Lower leg skin (tissue), 4 donors: ENCODE measurements around the gene SLC16A8. TPM values are rescaled to one million over a fixed set of nuclear protein-coding genes. Genes with fewer than 3 reads are reported as not detected.

Source experiments
- DNase-seq, 2 donors: peaks; one replicate each; pipeline ENCODE4 v3.0.0-alpha.2; 2019; ENCODE audit warnings: low spot score in 2 of 2
- H3K4me3 ChIP-seq: fragments of 200-600 bp; sonication (generic); 2 replicates; pipeline ENCODE4 v1.5.1; 2017; ENCODE audit warnings: mild to moderate bottlenecking, low read depth; ENCODE audit not compliant: poor library complexity, severe bottlenecking
- CTCF ChIP-seq, 3 donors: fragments of 450-650 bp; IDR thresholded peaks; one replicate each; pipeline ENCODE4 v1.5.1; 2016; ENCODE audit warnings: antibody characterized with exemption in 3 of 3, mild to moderate bottlenecking in 3 of 3, moderate library complexity in 2 of 3
- POLR2A ChIP-seq, 2 donors: fragments of 450-650 bp; IDR thresholded peaks; one replicate each; pipeline ENCODE4 v1.6.1; 2016 to 2017; ENCODE audit warnings: antibody characterized with exemption in 2 of 2, mild to moderate bottlenecking in 1 of 2, moderate library complexity in 1 of 2
- WGBS, 2 donors: methylation state at CpG; one replicate each; pipeline ENCODE4 v1.1.5; 2018; 5-methylcytosine and 5-hydroxymethylcytosine counted together
- intact Hi-C: fragments of 100-400 bp; cut with DNase I; formaldehyde crosslinking; loops from one replicate; pipeline ENCODE4 v1.15.0; 2023; ENCODE audit warnings: low total_unique reads
- total RNA-seq, 4 donors: library from RNA; depleted of rRNA; stranded (reverse); fragments of >200 nt; gene quantifications; one replicate each; pipeline ENCODE4 v1.1.0, GENCODE V29; 2016

The SLC16A8 gene
- total RNA-seq, 4 donors from 2014 or later, result 0.13 to 0.80 (median 0.33) TPM

GRCh38 chr22:38129021-38129420 lies 45.0 kb upstream of the SLC16A8 start:
- WGBS, 2 donors, result 77 to 80% methylated on average over 9 to 10 of the region's 10 CpGs
- no peak for DNase-seq
- no peak overlapping the region for H3K4me3 ChIP-seq
- TF ChIP-seq POLR2A (IDR thresholded peaks at IDR 0.05) (no peak), CTCF (IDR thresholded peaks at IDR 0.05) (no peak)
- intact Hi-C loops, result no loop called here

- intact Hi-C loops, result no loop called here
- DNase-seq, result no peak
- no peak for TF ChIP-seq CTCF (IDR thresholded peaks at IDR 0.05)
- TF ChIP-seq POLR2A (IDR thresholded peaks at IDR 0.05), result no peak
- 94 to 95% methylated on average over 6 to 8 of the region's 9 CpGs for WGBS, 2 donors
- no peak overlapping the region for H3K4me3 ChIP-seq
These were observed 43.9 kb upstream of the SLC16A8 start for GRCh38 chr22:38127869-38128268.

- H3K4me3 ChIP-seq, result no peak overlapping the region
- DNase-seq, result no peak
- WGBS, 2 donors, result 94 to 95% methylated on average over 23 of the region's 23 CpGs
- intact Hi-C loops, result no loop called here
- TF ChIP-seq POLR2A (IDR thresholded peaks at IDR 0.05) (no peak), CTCF (IDR thresholded peaks at IDR 0.05) (no peak)
These were observed 43.1 kb upstream of the SLC16A8 start for GRCh38 chr22:38126928-38127668.

- intact Hi-C loops, result no loop called here
- WGBS, 2 donors, result 46 to 47% methylated on average over 11 of the region's 11 CpGs
- TF ChIP-seq POLR2A (IDR thresholded peaks at IDR 0.05) (no peak), CTCF (IDR thresholded peaks at IDR 0.05) (no peak)
These were observed 41.8 kb upstream of the SLC16A8 start for GRCh38 chr22:38125751-38126201.

GRCh38 chr22:38125038-38125610 lies 41.1 kb upstream of the SLC16A8 start:
- 83 to 87% methylated on average over 14 of the region's 14 CpGs for WGBS, 2 donors
- H3K4me3 ChIP-seq, result no peak overlapping the region
- intact Hi-C loops, result no loop called here
- TF ChIP-seq CTCF (IDR thresholded peaks at IDR 0.05) (no peak), POLR2A (IDR thresholded peaks at IDR 0.05) (no peak)
- DNase-seq, result no peak

More at GRCh38 chr22:38125751-38126201, 41.8 kb upstream of the SLC16A8 start:
- DNase-seq, result no peak
- H3K4me3 ChIP-seq, result no peak overlapping the region
